HepG2 (cell line): Measurements from ENCODE around the gene MNAT1. TPM values are rescaled to one million over a fixed set of nuclear protein-coding genes. Genes with fewer than 3 reads are reported as not detected.

Experiments used
- AHR ChIP-seq: IDR thresholded peaks from 2 replicates; pipeline ENCODE4 v1.6.1; 2018; ENCODE audit warnings: missing genetic modification reagents, missing compliant biosample characterization
- BATF2 ChIP-seq: sonication (generic); formaldehyde crosslinking; IDR thresholded peaks from 2 replicates; pipeline ENCODE4 v1.8.0; 2022; ENCODE audit warnings: mild to moderate bottlenecking, missing genetic modification reagents, moderate library complexity
- CENPX ChIP-seq: sonication (generic); formaldehyde crosslinking; IDR thresholded peaks from 2 replicates; pipeline ENCODE4 v1.9.0; 2021; ENCODE audit warnings: mild to moderate bottlenecking, missing genetic modification reagents, moderate library complexity
- ELF3 ChIP-seq: IDR thresholded peaks from 2 replicates; pipeline ENCODE4 v1.6.1; 2016; ENCODE audit warnings: missing genetic modification reagents, missing compliant biosample characterization
- HBP1 ChIP-seq: IDR thresholded peaks from 2 replicates; pipeline ENCODE4 v1.6.1; 2016; ENCODE audit warnings: low read depth, control low read depth
- MXI1 ChIP-seq: IDR thresholded peaks from 3 replicates; pipeline ENCODE4 v1.6.1; 2012; ENCODE audit warnings: low read depth, low read length, inconsistent platforms, borderline replicate concordance
- NRL ChIP-seq: sonication (generic); formaldehyde crosslinking; IDR thresholded peaks from 2 replicates; pipeline ENCODE4 v1.5.0; 2020; ENCODE audit warnings: missing genetic modification reagents, mild to moderate bottlenecking, moderate library complexity, borderline replicate concordance
- PLSCR1 ChIP-seq: sonication (generic); formaldehyde crosslinking; IDR thresholded peaks from 2 replicates; pipeline ENCODE4 v1.5.0; 2020; ENCODE audit warnings: missing genetic modification reagents, mild to moderate bottlenecking, borderline replicate concordance
- PRDM10 ChIP-seq: sonication (generic); formaldehyde crosslinking; IDR thresholded peaks from 2 replicates; pipeline ENCODE4 v1.4.0; 2020; ENCODE audit warnings: low read depth, missing genetic modification reagents
- REPIN1 ChIP-seq: sonication (generic); formaldehyde crosslinking; IDR thresholded peaks from 2 replicates; pipeline ENCODE4 v1.8.0; 2022; ENCODE audit warnings: missing genetic modification reagents, low read depth, mild to moderate bottlenecking, borderline replicate concordance
- SSRP1 ChIP-seq: IDR thresholded peaks from 2 replicates; pipeline ENCODE4 v1.6.1; 2016; ENCODE audit warnings: control low read depth
- STAG1 ChIP-seq: sonication (generic); formaldehyde crosslinking; IDR thresholded peaks from 2 replicates; pipeline ENCODE4 v1.4.0; 2020; ENCODE audit warnings: missing genetic modification reagents
- TCF7 ChIP-seq: sonication (generic); IDR thresholded peaks from 2 replicates; pipeline ENCODE4 v1.6.1; 2016; ENCODE audit warnings: antibody characterized with exemption, low read depth
- ZFP36 ChIP-seq: fragments of 150-350 bp; IDR thresholded peaks from 2 replicates; pipeline ENCODE4 v1.6.1; 2018; ENCODE audit warnings: borderline replicate concordance, low read length, low read depth; ENCODE audit not compliant: partially characterized antibody
- ZFP90 ChIP-seq: sonication (generic); formaldehyde crosslinking; IDR thresholded peaks from 2 replicates; pipeline ENCODE4 v1.8.0; 2022; ENCODE audit warnings: missing genetic modification reagents, mild to moderate bottlenecking, inconsistent platforms, borderline replicate concordance
- ZNF10 ChIP-seq: sonication (generic); formaldehyde crosslinking; IDR thresholded peaks from 2 replicates; pipeline ENCODE4 v1.4.0; 2020; ENCODE audit warnings: mild to moderate bottlenecking, low read depth, missing genetic modification reagents, borderline replicate concordance
- ZNF510 ChIP-seq: sonication (generic); formaldehyde crosslinking; IDR thresholded peaks from 2 replicates; pipeline ENCODE4 v1.4.0; 2020; ENCODE audit warnings: low read depth, mild to moderate bottlenecking, missing genetic modification reagents
- polyA plus RNA-seq, 8 experiments: library from polyadenylated mRNA; depleted of rRNA in 3 of 8; stranded (reverse) in 7 of 8; unstranded in 1 of 8; fragments of >200 nt; fragmentation: Illumina TruSeq in 4 of 8; extraction: Trizol in 4 of 8; gene quantifications; 2 replicates each; pipeline versions ENCODE4 v1.2.1 to v1.2.3, GENCODE V29; 2011 to 2016; ENCODE audit warnings: low read depth in 4 of 8, missing spikeins in 1 of 8, mixed read lengths in 1 of 8; ENCODE audit not compliant: insufficient read depth in 1 of 8
- total RNA-seq, 5 experiments: library from RNA; depleted of rRNA; stranded (reverse); fragments of >200 nt; fragmentation: Illumina TruSeq; extraction: Trizol; gene quantifications; 2 replicates each; pipeline ENCODE4 v1.2.3, GENCODE V29; 2016; ENCODE audit warnings: low read depth in 1 of 5
- TF ChIP-seq, protein P1 (sequence below): sonication (generic); formaldehyde crosslinking; IDR thresholded peaks from 2 replicates; pipeline ENCODE4 v1.4.0; 2020; ENCODE audit warnings: missing genetic modification reagents, borderline replicate concordance
- TF ChIP-seq, protein P2 (sequence below): sonication (generic); formaldehyde crosslinking; IDR thresholded peaks from 2 replicates; pipeline ENCODE4 v1.5.1; 2020; ENCODE audit warnings: missing genetic modification reagents, mild to moderate bottlenecking, borderline replicate concordance

MNAT1 gene
- total and polyA plus RNA-seq, 2 of the 13 experiments (the other 11 are each of a cell fraction or from before 2014, with no cell fraction given) = 49.2 to 94.8 TPM

DNA sequence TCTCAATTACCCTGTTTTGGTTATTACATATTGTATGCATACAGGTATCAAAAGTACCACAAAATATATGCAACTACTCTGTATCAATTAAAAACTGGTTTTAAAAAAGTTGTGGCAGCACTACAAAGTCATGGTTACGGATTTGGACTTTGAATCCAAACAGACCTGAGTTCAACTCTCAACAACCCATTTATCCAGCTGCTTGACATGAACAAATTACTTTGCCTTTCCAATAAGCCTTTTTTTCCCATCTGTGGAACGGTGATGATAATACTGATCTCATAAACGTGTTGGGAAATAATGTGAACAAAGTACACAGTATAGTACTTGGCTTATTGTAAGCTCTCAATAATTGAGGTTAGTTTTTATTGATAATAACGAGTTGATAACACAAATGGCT is 85.0 kb downstream of the MNAT1 start (continued):
- TF ChIP-seq BATF2 (CRISPR knock-in tag) (no peak), ZFP90 (CRISPR knock-in tag) (no peak), MXI1 (no peak), ZNF510 (no peak), CENPX (CRISPR knock-in tag) (no peak), AHR (CRISPR knock-in tag) (no peak), PLSCR1 (CRISPR knock-in tag) (no peak), NRL (CRISPR knock-in tag) (no peak), REPIN1 (CRISPR knock-in tag) (no peak), ZFP36 (no peak), PRDM10 (CRISPR knock-in tag) (no peak), ELF3 (CRISPR knock-in tag) (peak; percentile 22; the same call in 1 of the 2 replicates), HBP1 (no peak), TCF7 (peak; percentile 45; the same call in 1 of the 2 replicates), STAG1 (CRISPR knock-in tag) (no peak; the same call in 1 of the 2 replicates), SSRP1 (CRISPR knock-in tag) (no peak), ZNF10 (no peak)
- TF ChIP-seq, protein P1, sequence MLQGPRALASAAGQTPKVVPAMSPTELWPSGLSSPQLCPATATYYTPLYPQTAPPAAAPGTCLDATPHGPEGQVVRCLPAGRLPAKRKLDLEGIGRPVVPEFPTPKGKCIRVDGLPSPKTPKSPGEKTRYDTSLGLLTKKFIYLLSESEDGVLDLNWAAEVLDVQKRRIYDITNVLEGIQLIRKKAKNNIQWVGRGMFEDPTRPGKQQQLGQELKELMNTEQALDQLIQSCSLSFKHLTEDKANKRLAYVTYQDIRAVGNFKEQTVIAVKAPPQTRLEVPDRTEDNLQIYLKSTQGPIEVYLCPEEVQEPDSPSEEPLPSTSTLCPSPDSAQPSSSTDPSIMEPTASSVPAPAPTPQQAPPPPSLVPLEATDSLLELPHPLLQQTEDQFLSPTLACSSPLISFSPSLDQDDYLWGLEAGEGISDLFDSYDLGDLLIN (CRISPR knock-in tag) = no peak
- TF ChIP-seq, protein P2, sequence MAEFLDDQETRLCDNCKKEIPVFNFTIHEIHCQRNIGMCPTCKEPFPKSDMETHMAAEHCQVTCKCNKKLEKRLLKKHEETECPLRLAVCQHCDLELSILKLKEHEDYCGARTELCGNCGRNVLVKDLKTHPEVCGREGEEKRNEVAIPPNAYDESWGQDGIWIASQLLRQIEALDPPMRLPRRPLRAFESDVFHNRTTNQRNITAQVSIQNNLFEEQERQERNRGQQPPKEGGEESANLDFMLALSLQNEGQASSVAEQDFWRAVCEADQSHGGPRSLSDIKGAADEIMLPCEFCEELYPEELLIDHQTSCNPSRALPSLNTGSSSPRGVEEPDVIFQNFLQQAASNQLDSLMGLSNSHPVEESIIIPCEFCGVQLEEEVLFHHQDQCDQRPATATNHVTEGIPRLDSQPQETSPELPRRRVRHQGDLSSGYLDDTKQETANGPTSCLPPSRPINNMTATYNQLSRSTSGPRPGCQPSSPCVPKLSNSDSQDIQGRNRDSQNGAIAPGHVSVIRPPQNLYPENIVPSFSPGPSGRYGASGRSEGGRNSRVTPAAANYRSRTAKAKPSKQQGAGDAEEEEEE = no peak
